HEK293 (cell line): ENCODE data around the gene GJA3.

Source experiments
- CTCF ChIA-PET: fragments of 350-600 bp; formaldehyde crosslinking; extraction: SDS; loops from one replicate; lab custom pipeline; 2021; ENCODE audit warnings: antibody characterized with exemption; lab: Yijun Ruan, JAX
- POLR2A ChIA-PET: fragments of 300-600 bp; formaldehyde crosslinking; extraction: SDS; loops from one replicate; lab custom pipeline; 2020; ENCODE audit warnings: antibody characterized with exemption, inconsistent platforms; lab: Yijun Ruan, JAX
- H3K27ac ChIP-seq: fragments of 200-500 bp; sonication (Bioruptor generic); 2 replicates; pipeline ENCODE4 v1.5.1; 2014; ENCODE audit warnings: low read depth, low read length, control low read depth, inconsistent platforms; ENCODE audit errors: extremely low read depth
- H3K36me3 ChIP-seq, 2 experiments: fragments of 200-500 bp in 1 of 2; sonication (Bioruptor generic) in 1 of 2; 1 replicate in 1 of 2; 2 replicates in 1 of 2; pipeline ENCODE4 v1.5.1; 2014 to 2017; ENCODE audit warnings: inconsistent platforms in 2 of 2, low read length in 2 of 2; ENCODE audit not compliant: control insufficient read depth in 2 of 2, insufficient read depth in 1 of 2
- H3K4me1 ChIP-seq: fragments of 200-500 bp; sonication (Bioruptor generic); 2 replicates; pipeline ENCODE4 v1.5.1; 2014; ENCODE audit warnings: mild to moderate bottlenecking, low read length, inconsistent platforms; ENCODE audit not compliant: control insufficient read depth, insufficient read depth
- H3K4me3 ChIP-seq: 2 replicates; pipeline ENCODE4 v1.5.1; 2011; ENCODE audit warnings: low read depth, mild to moderate bottlenecking, control low read depth, low read length, moderate library complexity
- H3K9me3 ChIP-seq: fragments of 200-500 bp; sonication (Bioruptor generic); 2 replicates; pipeline ENCODE4 v1.5.1; 2014; ENCODE audit warnings: low read depth, low read length, inconsistent platforms; ENCODE audit not compliant: control insufficient read depth, insufficient read depth
- HIC1 ChIP-seq: fragments of 450-650 bp; formaldehyde crosslinking; IDR thresholded peaks from 2 replicates; pipeline ENCODE4 v1.5.1; 2016; ENCODE audit warnings: missing biosample characterization, missing genetic modification characterization
- KLF10 ChIP-seq: fragments of 450-650 bp; IDR thresholded peaks from 2 replicates; pipeline ENCODE4 v1.5.1; 2018; ENCODE audit warnings: missing biosample characterization, mild to moderate bottlenecking, missing genetic modification characterization
- OSR2 ChIP-seq: fragments of 450-650 bp; formaldehyde crosslinking; IDR thresholded peaks from 2 replicates; pipeline ENCODE4 v1.5.1; 2016; ENCODE audit warnings: missing biosample characterization, missing genetic modification characterization
- TRIM28 ChIP-seq: IDR thresholded peaks from 2 replicates; pipeline ENCODE4 v1.6.1; 2011; ENCODE audit warnings: low read length, control low read depth, borderline replicate concordance
- ZBTB1 ChIP-seq: fragments of 450-650 bp; formaldehyde crosslinking; IDR thresholded peaks from 2 replicates; pipeline ENCODE4 v1.5.1; 2016; ENCODE audit warnings: missing biosample characterization, missing genetic modification characterization
- ZBTB49 ChIP-seq: fragments of 450-650 bp; formaldehyde crosslinking; IDR thresholded peaks from 2 replicates; pipeline ENCODE4 v1.5.1; 2016; ENCODE audit warnings: missing biosample characterization, missing genetic modification characterization, low read depth
- ZFHX2 ChIP-seq: fragments of 450-650 bp; formaldehyde crosslinking; conservative IDR thresholded peaks from 2 replicates; pipeline ENCODE4 v1.5.1; 2016; ENCODE audit warnings: missing biosample characterization, missing genetic modification characterization
- ZNF211 ChIP-seq: fragments of 450-650 bp; formaldehyde crosslinking; IDR thresholded peaks from 2 replicates; pipeline ENCODE4 v1.5.1; 2016; ENCODE audit warnings: low read depth, missing biosample characterization, missing genetic modification characterization
- ZNF239 ChIP-seq: fragments of 450-650 bp; formaldehyde crosslinking; IDR thresholded peaks from 2 replicates; pipeline ENCODE4 v1.5.1; 2016; ENCODE audit warnings: missing biosample characterization, missing genetic modification characterization
- ZNF266 ChIP-seq: fragments of 450-650 bp; formaldehyde crosslinking; IDR thresholded peaks from 2 replicates; pipeline ENCODE4 v1.5.1; 2016; ENCODE audit warnings: missing biosample characterization, missing genetic modification characterization, low read depth
- ZNF274 ChIP-seq, 2 experiments: fragments of 200-500 bp in 1 of 2; fragments of 450-650 bp in 1 of 2; sonication (Bioruptor generic) in 1 of 2; formaldehyde crosslinking in 1 of 2; IDR thresholded peaks; 2 replicates each; pipeline versions ENCODE4 v1.5.1 to v1.6.1; 2014 to 2016; ENCODE audit warnings: borderline replicate concordance in 1 of 2, inconsistent platforms in 1 of 2, low read length in 1 of 2, missing biosample characterization in 1 of 2, missing genetic modification characterization in 1 of 2
- ZNF416 ChIP-seq: fragments of 450-650 bp; formaldehyde crosslinking; IDR thresholded peaks from 2 replicates; pipeline ENCODE4 v1.5.1; 2016; ENCODE audit warnings: missing biosample characterization, missing genetic modification characterization
- ZNF561 ChIP-seq: fragments of 450-650 bp; IDR thresholded peaks from 2 replicates; pipeline ENCODE4 v1.5.1; 2018; ENCODE audit warnings: missing biosample characterization, missing genetic modification characterization, borderline replicate concordance
- ZNF571 ChIP-seq: fragments of 450-650 bp; formaldehyde crosslinking; IDR thresholded peaks from 2 replicates; pipeline ENCODE4 v1.5.0; 2017; ENCODE audit warnings: missing biosample characterization, missing genetic modification characterization
- ZNF580 ChIP-seq: fragments of 450-650 bp; formaldehyde crosslinking; IDR thresholded peaks from 2 replicates; pipeline ENCODE4 v1.5.1; 2016; ENCODE audit warnings: missing biosample characterization, missing genetic modification characterization
- ZNF654 ChIP-seq: fragments of 450-650 bp; formaldehyde crosslinking; IDR thresholded peaks from 2 replicates; pipeline ENCODE4 v1.5.1; 2016; ENCODE audit warnings: low read depth, missing biosample characterization, missing genetic modification characterization
- ZNF658 ChIP-seq: fragments of 450-650 bp; formaldehyde crosslinking; IDR thresholded peaks from 2 replicates; pipeline ENCODE4; 2016; ENCODE audit warnings: missing biosample characterization, missing genetic modification characterization
- ZNF664 ChIP-seq: fragments of 450-650 bp; formaldehyde crosslinking; IDR thresholded peaks from 2 replicates; pipeline ENCODE4 v1.5.1; 2016; ENCODE audit warnings: missing biosample characterization, missing genetic modification characterization
- ZNF670 ChIP-seq: fragments of 450-650 bp; formaldehyde crosslinking; IDR thresholded peaks from 2 replicates; pipeline ENCODE4 v1.5.1; 2016; ENCODE audit warnings: missing biosample characterization, missing genetic modification characterization, low read depth
- ZNF692 ChIP-seq: fragments of 450-650 bp; formaldehyde crosslinking; IDR thresholded peaks from 2 replicates; pipeline ENCODE4 v1.5.1; 2016; ENCODE audit warnings: missing biosample characterization, missing genetic modification characterization
- ZNF785 ChIP-seq: fragments of 450-650 bp; formaldehyde crosslinking; IDR thresholded peaks from 2 replicates; pipeline ENCODE4 v1.5.1; 2016; ENCODE audit warnings: missing biosample characterization, missing genetic modification characterization
- ZNF837 ChIP-seq: fragments of 450-650 bp; formaldehyde crosslinking; IDR thresholded peaks from 2 replicates; pipeline ENCODE4 v1.5.1; 2016; ENCODE audit warnings: missing biosample characterization, missing genetic modification characterization

The GJA3 gene

GRCh38 chr13:20101467-20102316, 59.2 kb downstream of the GJA3 start:
- Histone ChIP-seq H3K36me3 (no peaks in the 10 kb centered on the region), H3K4me1 (no peaks in the 10 kb centered on the region), H3K4me3 (no peak overlapping the region), H3K9me3 (no peaks in the 10 kb centered on the region)
- TF ChIP-seq ZNF274 (IDR thresholded peaks at IDR 0.05; ENCODE audit: low read length), result no peak
- TF ChIP-seq ZNF274 (tag by site-specific recombination; IDR thresholded peaks at IDR 0.05; ENCODE audit: borderline replicate concordance), result no peak
- TF ChIP-seq KLF10 (tag by site-specific recombination), result no peak
- TF ChIP-seq ZNF785 (tag by site-specific recombination), result no peak
- TF ChIP-seq ZNF239 (tag by site-specific recombination), result no peak
- no peak for TF ChIP-seq ZBTB1 (tag by site-specific recombination)
- TF ChIP-seq, all 188 proteins: peak for 0
- ChIA-PET POLR2A (no interaction called here), CTCF (no interaction called here)
- H3K27ac ChIP-seq, result no peak overlapping the region

- POLR2A ChIA-PET, result no interaction called here
- Histone ChIP-seq H3K36me3 (no peaks in the 10 kb centered on the region), H3K27ac (no peak overlapping the region), H3K4me3 (no peak overlapping the region), H3K4me1 (no peaks in the 10 kb centered on the region), H3K9me3 (no peaks in the 10 kb centered on the region)
- TF ChIP-seq ZNF571 (tag by site-specific recombination) (no peak), ZNF670 (no peak), ZNF654 (tag by site-specific recombination) (no peak), ZNF266 (no peak), HIC1 (no peak)
- CTCF ChIA-PET, result no interaction called here
These were observed 61.5 kb downstream of the GJA3 start for GRCh38 chr13:20099319-20099718.

GRCh38 chr13:20093951-20094350, 66.9 kb downstream of the GJA3 start:
- H3K4me1 ChIP-seq, result no peaks in the 10 kb centered on the region
- H3K27ac ChIP-seq, result no peak overlapping the region
- no peak overlapping the region for H3K4me3 ChIP-seq
- H3K36me3 ChIP-seq, result no peaks in the 10 kb centered on the region
- POLR2A ChIA-PET, result no interaction called here
- CTCF ChIA-PET, result no interaction called here
- no peaks in the 10 kb centered on the region for H3K9me3 ChIP-seq
- TF ChIP-seq ZNF211 (tag by site-specific recombination) (no peak), TRIM28 (no peak), OSR2 (tag by site-specific recombination) (no peak), ZFHX2 (tag by site-specific recombination) (no peak), ZNF416 (tag by site-specific recombination) (no peak), ZNF837 (no peak), ZNF580 (tag by site-specific recombination) (no peak), ZNF692 (tag by site-specific recombination) (no peak), ZNF664 (tag by site-specific recombination) (no peak), ZNF658 (tag by site-specific recombination) (no peak), ZBTB49 (no peak), ZNF561 (tag by site-specific recombination) (no peak)
